ENCODE data around the gene PCDHA6. TPM values are rescaled to one million over a fixed set of nuclear protein-coding genes. Genes with fewer than 3 reads are reported as not detected.

Gene PCDHA6
- total and polyA plus RNA-seq, 10 of the 15 experiments (the other 5 are each of a cell fraction or from before 2014, with no cell fraction given) = 0.09 TPM; not detected in 9

GRCh38 chr5:140870221-140871201, 42.8 kb downstream of the PCDHA6 start:
- WGBS (ENCODE audit: insufficient coverage, insufficient replicate concordance, low lambda C conversion rate, missing lambda C conversion rate) = 88% methylated on average over 111 of the region's 114 CpGs
- Histone ChIP-seq H3K9me3 (replicated peaks; ENCODE audit: control insufficient read depth, insufficient read depth, low read length) (no peaks in the 10 kb centered on the region; the same call in 1 of the 3 replicates), H3K27ac (ENCODE audit: control insufficient read depth, insufficient read depth) (no peak overlapping the region), H3K27me3 (replicated peaks in 1 of 2; ENCODE audit: control insufficient read depth in 2 of 2, insufficient read depth in 2 of 2, low read length in 1 of 2) (no peaks in the 10 kb centered on the region), H4K20me1 (ENCODE audit: control insufficient read depth, insufficient read depth) (no peaks in the 10 kb centered on the region), H3K4me1 (ENCODE audit: control insufficient read depth, insufficient read depth, low read length) (no peaks in the 10 kb centered on the region), H3K9ac (ENCODE audit: control insufficient read depth, insufficient read depth, low read length) (no peak overlapping the region), H3K36me3 (ENCODE audit: control insufficient read depth in 2 of 2, insufficient read depth in 2 of 2, low read length in 1 of 2) (no peaks in the 10 kb centered on the region), H3K4me3 (no peak overlapping the region), H2AFZ (ENCODE audit: control insufficient read depth, low read depth, low read length) (no peak overlapping the region), H3K4me2 (ENCODE audit: control insufficient read depth, insufficient read depth) (no peak overlapping the region), H3K79me2 (ENCODE audit: control insufficient read depth, insufficient read depth, low read length) (no peaks in the 10 kb centered on the region)
- DNase-seq (ENCODE audit: low read depth, low spot score) (no peak), FAIRE-seq (no peak), ATAC-seq (no peak)
- SMC1A ChIA-PET (ENCODE audit: uncharacterized antibody, unreplicated experiment) = no interaction called here
- POLR2A ChIA-PET = no interaction called here
- intact Hi-C loops (cut with micrococcal nuclease; ENCODE audit: unreplicated experiment) (no loop called here), in situ Hi-C loops (cut with MboI) (no loop called here)
- TF ChIP-seq KLF5 (IDR thresholded peaks at IDR 0.05; ENCODE audit: partially characterized antibody) (no peak), GATAD2B (conservative IDR thresholded peaks at IDR 0.05; ENCODE audit: low read depth) (no peak), KAT2A (conservative IDR thresholded peaks at IDR 0.05; ENCODE audit: control insufficient read depth, low read depth, low read length) (no peak), RBBP5 (conservative IDR thresholded peaks at IDR 0.05) (no peak), EGR1 (IDR thresholded peaks at IDR 0.05; ENCODE audit: borderline replicate concordance in 1 of 2, low read depth in 2 of 2, low read length in 2 of 2) (no peak), BRCA1 (IDR thresholded peaks at IDR 0.05; ENCODE audit: low read depth, low read length) (no peak), GABPA (IDR thresholded peaks at IDR 0.05; ENCODE audit: low read depth) (no peak), RB1 (IDR thresholded peaks at IDR 0.05; ENCODE audit: borderline replicate concordance) (no peak), IRF5 (IDR thresholded peaks at IDR 0.05; ENCODE audit: borderline replicate concordance) (no peak), ZZZ3 (IDR thresholded peaks at IDR 0.05; ENCODE audit: control insufficient read depth, insufficient read length, low read depth) (no peak), SPI1 (IDR thresholded peaks at IDR 0.05; ENCODE audit: borderline replicate concordance, insufficient read depth, low read depth, low read length) (no peak), CHD2 (IDR thresholded peaks at IDR 0.05; ENCODE audit: borderline replicate concordance, low read depth, low read length) (no peak)
- RAD21 ChIA-PET (ENCODE audit: unreplicated experiment) = no interaction called here
- CTCF ChIA-PET = no interaction called here
- no TSS peak for BruUV-seq (replicated peaks)

All from GM12878 (cell line).